ENCODE measurements around the gene GPC5.

The GPC5 gene

DNA sequence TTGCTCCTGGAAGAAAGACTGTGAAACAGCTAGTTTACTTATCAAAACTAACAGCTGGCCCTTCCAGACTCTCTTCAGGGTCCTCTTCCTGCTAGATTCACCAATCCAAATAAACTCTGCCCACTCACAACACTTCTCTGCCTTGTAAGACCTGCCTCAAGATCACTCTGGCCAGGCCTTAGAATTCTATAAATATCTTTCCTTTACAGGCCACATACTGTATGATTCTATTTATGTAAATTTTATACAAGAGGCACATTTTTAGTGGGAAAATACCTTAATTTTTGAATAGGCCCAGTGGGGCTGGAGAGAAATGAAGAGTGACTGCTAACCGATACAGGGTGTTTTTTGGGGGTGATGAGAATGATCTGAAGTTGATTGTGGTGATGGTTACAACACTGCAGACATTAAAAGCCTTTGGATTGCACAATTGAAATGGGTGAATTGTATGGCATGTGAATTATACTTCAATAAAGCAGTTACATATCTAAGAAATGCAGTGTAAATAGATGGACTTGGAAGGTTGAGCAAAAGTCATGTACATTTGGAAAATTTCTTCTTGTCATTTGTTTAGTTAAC is 141.8 kb downstream of the GPC5 start:
- DNase-seq: no peak

GRCh38 chr13:91544723-91545122 is 146.3 kb downstream of the GPC5 start:
- DNase-seq: no peak

DNA sequence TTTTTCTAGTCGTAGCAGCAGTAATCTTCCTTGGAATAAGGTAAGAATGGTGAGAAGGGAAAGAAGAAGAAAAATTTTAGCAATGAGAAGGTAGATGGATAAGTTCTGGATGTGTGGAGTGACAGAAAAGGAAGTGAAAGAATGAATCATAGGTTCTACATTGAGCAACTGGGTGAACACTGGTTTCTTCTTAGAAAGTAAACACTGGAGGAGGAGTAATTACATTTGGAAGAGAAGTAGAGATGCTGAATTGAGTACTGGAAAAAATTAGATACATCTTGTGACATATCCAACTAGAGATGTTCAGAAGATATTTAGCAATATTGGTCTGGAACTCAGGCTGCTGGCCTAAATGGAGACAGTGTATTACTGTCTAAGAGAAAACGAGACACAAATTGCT is 148.5 kb downstream of the GPC5 start:
- DNase-seq: no peak

- no peak for DNase-seq
These were observed 155.2 kb downstream of the GPC5 start for GRCh38 chr13:91553584-91553983.

- DNase-seq: no peak
These were observed 155.7 kb downstream of the GPC5 start for GRCh38 chr13:91554101-91554500.

DNA sequence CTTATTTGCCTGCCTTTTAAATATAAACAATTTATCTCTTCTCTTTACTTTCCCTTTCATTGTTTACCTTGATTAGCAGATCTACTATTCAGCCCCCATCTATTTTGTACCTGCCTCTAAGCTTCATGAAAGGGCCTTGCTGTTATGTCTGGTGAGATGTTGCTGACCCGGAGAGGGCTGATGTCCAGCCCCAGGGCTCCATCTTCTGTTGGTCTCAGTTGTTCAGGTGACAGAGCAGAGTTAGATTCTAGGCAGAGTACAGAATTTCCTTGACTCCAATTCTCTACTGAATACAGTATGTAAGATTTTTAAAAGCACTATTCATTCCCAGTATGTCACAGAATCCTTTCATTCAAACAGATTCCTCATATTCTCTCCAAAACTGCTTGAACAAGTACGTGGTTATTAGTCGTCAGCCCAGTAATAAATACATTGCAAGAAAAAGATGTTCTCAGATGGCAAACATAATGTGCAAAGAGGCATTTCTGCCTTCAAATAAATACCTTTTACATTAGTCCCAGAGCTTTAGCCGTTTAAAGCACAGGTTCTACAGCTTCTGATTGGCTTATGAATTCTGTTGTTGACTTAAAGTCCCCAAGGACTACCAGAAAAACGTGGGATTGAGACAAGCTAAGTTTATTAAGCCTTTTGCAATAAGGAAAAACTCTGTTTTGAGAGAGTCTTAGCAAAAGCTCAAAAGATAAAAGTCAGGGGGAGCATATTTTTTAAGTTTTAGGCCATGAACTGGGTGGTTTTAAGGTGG is 159.1 kb downstream of the GPC5 start:
- no peak for DNase-seq

GRCh38 chr13:91563799-91564198 is 165.4 kb downstream of the GPC5 start:
- no peak for DNase-seq

DNA sequence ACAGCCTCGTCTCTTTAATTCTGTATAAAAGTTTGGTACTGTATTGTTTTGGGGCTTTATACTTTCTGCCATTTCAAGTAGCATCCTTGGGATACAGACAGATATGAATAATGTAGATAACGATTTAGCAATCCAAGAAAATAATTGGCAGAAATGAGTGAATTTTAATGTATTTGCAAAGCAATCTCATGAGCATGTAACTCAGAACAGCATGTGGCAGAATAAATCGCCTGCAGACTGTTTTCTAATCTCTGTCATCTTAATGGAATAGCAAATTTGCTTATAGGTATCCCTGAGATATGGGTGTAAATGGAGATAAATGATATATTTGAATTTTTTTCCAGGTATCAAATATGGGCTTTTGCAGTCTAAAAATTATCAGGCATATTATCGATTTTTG is 166.0 kb downstream of the GPC5 start:
- no peak for DNase-seq

- DNase-seq: no peak
These were observed 166.9 kb downstream of the GPC5 start for GRCh38 chr13:91565296-91565695.

DNA sequence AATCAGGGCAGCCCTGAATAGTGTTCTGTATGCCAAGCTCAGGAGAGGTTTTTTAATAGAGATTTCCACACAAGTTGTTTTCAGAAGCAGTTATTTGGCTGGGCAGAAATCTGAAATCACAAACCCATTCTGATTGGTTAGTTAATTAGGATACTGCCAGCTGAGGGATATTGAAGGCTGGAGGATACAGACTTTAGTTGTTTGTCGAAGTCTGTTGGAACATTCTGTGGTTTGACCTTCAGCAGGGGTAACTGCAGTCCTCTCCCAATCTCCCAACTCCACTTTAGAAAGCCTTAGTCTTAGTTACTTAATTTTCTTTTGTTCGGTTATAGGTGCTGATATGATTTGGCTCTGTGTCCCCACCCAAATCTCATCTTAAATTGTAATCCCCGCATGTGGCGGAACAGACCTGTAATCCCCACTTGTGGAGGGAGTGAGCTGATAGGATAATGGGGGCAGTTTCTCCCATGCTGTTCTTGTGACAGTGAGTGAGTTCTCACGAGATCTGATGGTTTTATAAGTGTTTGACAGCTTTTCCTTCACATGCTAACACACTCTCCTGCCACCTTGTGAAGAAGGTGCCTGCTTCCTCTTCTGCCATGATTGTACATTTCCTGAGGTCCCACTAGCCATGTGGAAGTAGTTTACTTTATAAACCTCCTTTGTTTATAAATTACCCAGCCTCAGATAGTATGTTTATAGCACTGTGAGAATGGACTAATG is 169.2 kb downstream of the GPC5 start:
- no peak for DNase-seq

DNA sequence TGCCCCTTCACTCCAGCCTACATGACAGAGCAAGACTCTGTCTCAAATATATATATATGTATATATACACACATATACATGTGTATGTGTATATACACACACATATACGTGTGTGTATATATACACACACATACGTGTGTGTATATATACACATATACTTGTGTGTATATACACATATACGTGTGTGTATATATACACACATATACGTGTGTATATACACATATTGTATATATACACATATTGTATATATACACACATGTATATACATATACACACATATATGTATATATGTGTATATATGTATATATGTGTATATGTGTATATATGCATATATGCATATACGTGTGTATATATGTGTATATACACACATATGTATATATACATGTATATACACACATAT is 173.3 kb downstream of the GPC5 start:
- no peak for DNase-seq

GRCh38 chr13:91572439-91572838 is 174.0 kb downstream of the GPC5 start:
- no peak for DNase-seq

- no peak for DNase-seq
These were observed 174.7 kb downstream of the GPC5 start for GRCh38 chr13:91572944-91573598.

DNA sequence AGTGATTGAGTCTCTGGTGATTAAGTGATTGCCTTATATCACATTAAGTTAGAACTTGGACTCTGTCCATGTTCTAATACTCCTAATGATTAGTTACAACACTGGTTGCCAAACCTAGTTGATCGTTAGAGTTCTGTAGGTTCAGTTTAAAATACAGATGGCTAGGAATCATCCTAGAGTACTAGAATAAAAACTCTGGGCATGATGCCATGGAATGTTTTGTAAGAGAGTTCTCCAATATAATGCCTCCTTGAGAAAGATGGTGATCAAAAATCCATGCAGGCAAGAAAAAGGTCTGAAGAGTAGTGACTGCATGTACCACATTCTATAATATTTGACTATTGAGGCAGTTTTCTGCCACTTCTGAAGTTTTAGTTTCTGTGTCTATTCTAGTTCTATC is 176.3 kb downstream of the GPC5 start:
- no peak for DNase-seq

GRCh38 chr13:91576590-91576989 is 178.2 kb downstream of the GPC5 start:
- DNase-seq: no peak

GRCh38 chr13:91579320-91579719 is 180.9 kb downstream of the GPC5 start:
- no peak for DNase-seq

DNA sequence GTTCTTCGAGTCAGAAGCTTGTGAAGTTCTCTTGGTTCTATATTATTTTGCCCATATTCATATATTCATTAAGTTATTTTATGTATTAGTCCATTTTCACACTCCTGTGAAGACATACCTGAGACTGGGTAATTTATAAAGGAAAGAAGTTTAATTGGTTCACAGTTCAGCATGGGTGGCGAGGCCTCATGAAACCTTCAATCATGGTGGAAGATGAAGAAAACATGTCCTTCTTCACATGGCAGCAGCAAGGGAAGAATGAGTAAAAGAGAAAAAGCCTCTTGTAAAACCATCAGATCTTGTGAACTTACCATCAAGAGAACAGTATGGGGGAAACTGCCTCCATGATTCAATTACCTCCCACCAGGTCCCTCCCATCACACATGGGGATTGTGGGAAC is 182.3 kb downstream of the GPC5 start:
- DNase-seq: no peak

GRCh38 chr13:91586609-91587008 is 188.2 kb downstream of the GPC5 start:
- no peak for DNase-seq

DNA sequence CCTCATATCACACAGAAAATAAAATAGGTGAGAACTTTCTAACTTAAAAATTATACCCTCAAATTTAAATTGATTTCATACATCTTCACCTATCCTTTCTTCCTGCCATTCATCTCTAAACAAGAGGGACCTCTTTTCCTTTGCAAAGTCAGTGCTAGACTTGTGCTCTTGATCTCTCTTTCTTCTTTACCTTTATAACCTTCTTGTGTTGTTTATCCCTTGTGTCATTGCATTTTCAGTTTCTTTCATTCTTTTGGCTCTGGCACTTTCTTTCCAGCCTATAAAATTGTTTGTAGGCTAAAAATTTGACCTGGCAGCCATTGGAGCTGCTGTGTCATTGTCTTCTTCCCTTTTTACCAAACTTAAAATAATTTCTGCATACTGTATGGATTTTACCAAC is 190.1 kb downstream of the GPC5 start:
- no peak for DNase-seq

GRCh38 chr13:91592056-91593014 is 193.9 kb downstream of the GPC5 start:
- DNase-seq: no peak

- no peak for DNase-seq
These were observed 195.0 kb downstream of the GPC5 start for GRCh38 chr13:91593456-91593855.

GRCh38 chr13:91594061-91594460 is 195.6 kb downstream of the GPC5 start:
- DNase-seq: no peak

DNA sequence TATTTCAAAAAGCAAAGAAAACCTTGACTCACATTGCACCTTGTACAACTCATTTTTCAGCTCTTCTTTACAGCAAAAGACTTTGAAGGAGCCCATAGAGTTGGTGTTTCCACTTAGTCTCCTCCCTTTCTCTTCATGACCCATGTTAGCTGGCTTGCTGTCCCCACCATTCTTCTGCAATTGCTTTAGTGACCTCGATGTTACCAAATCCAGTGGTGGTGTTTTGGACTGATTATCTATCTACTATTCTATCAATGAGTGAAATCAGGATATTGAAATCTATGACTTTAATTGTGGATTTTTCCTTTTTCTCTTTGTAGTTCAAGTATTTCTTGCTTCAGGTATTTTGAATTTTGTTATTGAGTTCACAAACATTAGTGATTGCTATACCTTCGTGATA is 197.3 kb downstream of the GPC5 start:
- DNase-seq: no peak
